Stomach smooth muscle (tissue), 2 donors: Measurements from ENCODE around the gene ZNF777.

Experiments
- H3K27ac ChIP-seq: one replicate; pipeline ENCODE4 v1.7.0; 2013; ENCODE audit warnings: mild to moderate bottlenecking, low read length, inconsistent platforms
- H3K27me3 ChIP-seq, 2 donors: one replicate each; pipeline ENCODE4 v1.7.0; 2013; ENCODE audit warnings: low read length in 2 of 2; ENCODE audit not compliant: insufficient read depth in 2 of 2, control insufficient read depth in 1 of 2
- H3K36me3 ChIP-seq, 2 donors: one replicate each; pipeline ENCODE4 v1.7.0; 2013; ENCODE audit warnings: low read length in 2 of 2; ENCODE audit not compliant: control insufficient read depth in 2 of 2, insufficient read depth in 2 of 2
- H3K4me1 ChIP-seq: one replicate; pipeline ENCODE4 v1.7.0; 2013; ENCODE audit warnings: low read length; ENCODE audit not compliant: control insufficient read depth, insufficient read depth
- H3K4me3 ChIP-seq, 2 donors: one replicate each; pipeline ENCODE4 v1.7.0; 2013; ENCODE audit warnings: low read length in 2 of 2
- H3K9ac ChIP-seq, 2 donors: one replicate each; pipeline ENCODE4 v1.7.0; 2013; ENCODE audit warnings: low read length in 2 of 2, mild to moderate bottlenecking in 1 of 2
- H3K9me3 ChIP-seq, 2 donors: one replicate each; pipeline ENCODE4 v1.7.0; 2013; ENCODE audit warnings: low read length in 2 of 2; ENCODE audit not compliant: control insufficient read depth in 2 of 2
- donor health status: healthy.
- donor health status: Pancreatic carcinoma.

ZNF777 gene

GRCh38 chr7:149430192-149430591, 30.7 kb downstream of the ZNF777 start:
- Histone ChIP-seq H3K27ac (no peak overlapping the region), H3K27me3 (no peaks in the 10 kb centered on the region), H3K36me3 (peaks cover 18 to 22% of the 10 kb centered on the region in 2 donors), H3K4me1 (no peaks in the 10 kb centered on the region), H3K9ac (no peak overlapping the region), H3K4me3 (no peak overlapping the region), H3K9me3 (no peaks in the 10 kb centered on the region)

GRCh38 chr7:149427893-149428292, 33.0 kb downstream of the ZNF777 start:
- peaks cover 0 to 3% of the 10 kb centered on the region in 2 donors for H3K27me3 ChIP-seq
- H3K9me3 ChIP-seq: no peaks in the 10 kb centered on the region
- H3K4me1 ChIP-seq: peaks cover under 1% of the 10 kb centered on the region
- H3K9ac ChIP-seq: no peak overlapping the region
- H3K4me3 ChIP-seq: no peak overlapping the region
- peaks cover 9 to 15% of the 10 kb centered on the region in 2 donors for H3K36me3 ChIP-seq
- H3K27ac ChIP-seq: no peak overlapping the region

GRCh38 chr7:149427096-149427680, 33.7 kb downstream of the ZNF777 start:
- Histone ChIP-seq H3K9me3 (no peaks in the 10 kb centered on the region), H3K4me3 (no peak overlapping the region), H3K27me3 (peaks cover 0 to 6% of the 10 kb centered on the region in 2 donors), H3K4me1 (peaks cover 3% of the 10 kb centered on the region), H3K36me3 (peaks cover 9% of the 10 kb centered on the region in 2 donors), H3K9ac (no peak overlapping the region), H3K27ac (no peak overlapping the region)

DNA sequence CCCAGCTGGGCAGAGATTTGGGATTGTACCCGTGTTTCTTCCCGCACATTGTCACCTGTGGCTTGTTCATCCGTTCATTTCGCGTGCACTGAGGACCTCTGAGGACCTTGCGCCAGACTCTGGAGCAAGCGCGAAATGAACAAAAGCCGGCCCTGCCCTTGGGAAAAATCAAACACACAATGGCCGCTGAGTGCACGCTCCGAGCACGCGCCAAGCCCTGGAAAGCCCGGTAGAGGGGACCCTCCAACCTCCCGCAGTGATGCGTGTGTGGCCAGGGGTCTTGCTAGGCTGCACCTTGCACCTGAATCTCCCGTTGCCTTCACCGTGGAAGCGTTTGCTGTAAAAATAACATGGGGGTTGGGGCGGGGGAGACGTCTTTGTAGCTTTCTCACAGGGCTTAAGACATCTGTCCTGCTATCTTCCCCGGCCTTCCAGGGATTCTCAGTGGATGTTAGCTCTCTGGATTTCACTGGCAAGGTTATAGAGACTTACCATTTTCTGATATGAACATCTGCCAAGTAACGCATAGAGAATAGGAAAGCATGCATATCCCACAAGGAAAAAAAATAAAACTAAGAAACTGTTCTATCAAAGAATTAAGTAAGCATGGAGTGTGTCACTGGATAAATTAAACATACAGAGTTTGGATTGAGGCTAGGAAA, 37.3 kb downstream of the ZNF777 start:
- H3K4me1 ChIP-seq: peaks cover 7% of the 10 kb centered on the region
- H3K4me3 ChIP-seq: peak overlapping the region in 1 of 2 donors; percentile 55
- no peaks in the 10 kb centered on the region for H3K9me3 ChIP-seq
- no peak overlapping the region for H3K9ac ChIP-seq
- H3K36me3 ChIP-seq: peaks cover 0 to 6% of the 10 kb centered on the region in 2 donors
- H3K27ac ChIP-seq: no peak overlapping the region
- H3K27me3 ChIP-seq: peaks cover 0 to 6% of the 10 kb centered on the region in 2 donors

DNA sequence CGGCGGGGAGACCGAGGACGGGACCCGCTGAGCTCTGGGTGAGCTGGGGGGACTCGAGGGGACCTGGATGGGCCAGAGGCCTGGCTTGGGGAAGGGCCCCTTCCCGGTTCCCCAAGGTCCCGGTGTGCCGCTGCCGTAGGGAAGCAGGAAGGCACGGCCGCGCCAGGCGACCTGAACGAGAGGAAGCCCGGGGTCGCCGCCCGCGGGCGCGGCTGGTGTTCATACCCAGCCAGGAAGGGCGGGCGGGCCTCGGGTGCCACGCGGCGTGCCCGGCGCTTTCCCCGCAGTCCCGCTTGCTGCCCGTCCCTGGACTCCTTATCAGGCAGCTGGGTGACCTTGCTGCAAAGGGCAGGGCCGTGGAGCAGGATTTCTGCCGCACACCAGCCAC, 38.0 kb downstream of the ZNF777 start:
- Histone ChIP-seq H3K27ac (no peak overlapping the region), H3K4me1 (peaks cover 7% of the 10 kb centered on the region), H3K27me3 (peaks cover 0 to 6% of the 10 kb centered on the region in 2 donors), H3K36me3 (peaks cover 0 to 6% of the 10 kb centered on the region in 2 donors), H3K9ac (peak overlapping the region in 1 of 2 donors; percentile 36), H3K9me3 (no peaks in the 10 kb centered on the region), H3K4me3 (peak overlapping the region in 1 of 2 donors; percentile 55)

DNA sequence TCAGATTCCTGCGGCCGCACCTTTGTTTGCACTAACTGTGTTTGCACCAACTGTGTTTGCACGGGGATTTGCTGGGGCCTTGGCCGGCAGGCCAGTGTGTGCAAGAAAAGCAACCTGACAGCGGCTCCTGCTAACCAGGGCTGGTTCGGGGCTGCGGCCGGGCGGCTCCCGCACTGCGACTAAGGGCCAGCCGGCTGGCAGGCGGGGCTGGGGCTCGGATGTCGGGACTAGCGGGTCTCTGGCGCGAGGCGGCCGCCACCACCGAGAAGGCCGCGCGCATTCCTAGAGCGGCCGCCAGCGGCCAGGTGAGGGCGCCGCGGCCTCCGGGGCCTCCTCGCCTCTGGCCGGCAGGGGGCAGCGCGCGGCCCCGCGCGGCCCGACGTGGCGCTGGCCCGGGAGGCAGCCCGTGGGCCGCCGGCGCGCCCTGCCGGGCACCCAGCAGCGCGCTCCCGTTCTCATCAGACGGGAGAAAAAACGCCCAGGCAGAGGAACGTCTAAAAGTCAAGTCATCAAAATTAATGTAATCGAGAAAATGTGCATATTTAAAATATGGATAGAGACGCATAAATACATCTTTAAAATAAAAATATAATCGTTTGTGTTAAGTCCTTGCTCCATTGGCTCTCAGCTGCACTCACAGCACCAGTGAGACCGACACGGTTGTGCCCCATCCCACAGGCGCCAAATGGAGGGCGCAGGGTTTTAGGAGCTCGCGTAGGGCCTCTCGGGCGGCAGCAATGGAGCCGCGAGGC, 38.5 kb downstream of the ZNF777 start:
- Histone ChIP-seq H3K9me3 (no peaks in the 10 kb centered on the region), H3K27ac (no peak overlapping the region), H3K4me1 (peaks cover 7% of the 10 kb centered on the region), H3K9ac (peak overlapping the region; percentile 36 to 45), H3K4me3 (peak overlapping the region; percentile 43 to 71), H3K36me3 (peaks cover 0 to 6% of the 10 kb centered on the region in 2 donors), H3K27me3 (peaks cover 0 to 6% of the 10 kb centered on the region in 2 donors)

DNA sequence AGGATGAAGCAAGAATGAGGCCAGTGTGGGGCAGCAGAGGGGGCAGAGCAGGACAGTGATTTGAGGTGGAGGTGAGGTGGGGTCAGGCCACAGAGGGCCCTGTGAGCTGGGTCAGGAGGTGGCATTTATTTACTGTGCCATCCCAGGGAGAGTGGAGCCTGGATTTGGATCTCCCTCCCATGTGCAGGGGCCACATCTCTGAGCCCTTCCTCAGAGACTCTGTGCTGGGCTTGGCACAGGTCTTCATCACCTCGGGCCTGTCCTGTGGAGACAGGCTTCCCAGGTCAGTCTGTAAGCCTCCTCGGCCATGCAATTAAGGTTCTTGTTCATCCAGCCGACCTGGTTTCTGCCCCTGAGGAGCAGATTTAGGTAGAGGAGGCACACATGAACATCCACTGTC, 40.9 kb downstream of the ZNF777 start:
- H3K27ac ChIP-seq: no peak overlapping the region
- peaks cover 7% of the 10 kb centered on the region for H3K4me1 ChIP-seq
- H3K9me3 ChIP-seq: no peaks in the 10 kb centered on the region
- H3K27me3 ChIP-seq: peaks cover 0 to 6% of the 10 kb centered on the region in 2 donors
- no peak overlapping the region for H3K4me3 ChIP-seq
- H3K36me3 ChIP-seq: no peaks in the 10 kb centered on the region
- H3K9ac ChIP-seq: no peak overlapping the region

- no peak overlapping the region for H3K9ac ChIP-seq
- no peak overlapping the region for H3K27ac ChIP-seq
- H3K36me3 ChIP-seq: no peaks in the 10 kb centered on the region
- H3K4me1 ChIP-seq: no peaks in the 10 kb centered on the region
- no peaks in the 10 kb centered on the region for H3K27me3 ChIP-seq
- H3K4me3 ChIP-seq: peak overlapping the region; percentile 21 to 59
- H3K9me3 ChIP-seq: no peaks in the 10 kb centered on the region
Measured at GRCh38 chr7:149415391-149416071, 45.3 kb downstream of the ZNF777 start.

GRCh38 chr7:149414745-149415390, 46.0 kb downstream of the ZNF777 start:
- peak overlapping the region; percentile 21 to 59 for H3K4me3 ChIP-seq
- H3K27me3 ChIP-seq: no peaks in the 10 kb centered on the region
- peak overlapping the region in 1 of 2 donors; percentile 13 for H3K9ac ChIP-seq
- no peak overlapping the region for H3K27ac ChIP-seq
- H3K36me3 ChIP-seq: no peaks in the 10 kb centered on the region
- no peaks in the 10 kb centered on the region for H3K4me1 ChIP-seq
- no peaks in the 10 kb centered on the region for H3K9me3 ChIP-seq

DNA sequence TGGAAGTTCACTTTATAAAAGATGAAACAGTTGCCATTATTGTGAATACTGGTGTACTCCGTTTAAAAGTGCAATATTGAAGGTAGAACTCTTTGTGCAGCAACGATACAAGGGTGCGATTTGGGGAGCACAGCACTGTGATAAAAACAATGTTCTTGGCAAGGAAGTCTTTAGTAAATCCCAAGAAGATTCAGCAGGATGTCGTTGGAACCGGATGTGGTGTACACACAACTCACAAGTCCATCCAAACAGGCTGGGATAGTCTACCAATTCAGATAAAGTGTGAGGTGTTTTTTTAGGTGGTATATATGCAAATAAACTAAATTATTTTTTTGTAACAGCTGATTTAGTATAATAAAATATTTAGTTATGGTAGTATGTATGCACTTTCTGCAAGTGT, 46.7 kb downstream of the ZNF777 start:
- H3K4me1 ChIP-seq: no peaks in the 10 kb centered on the region
- H3K4me3 ChIP-seq: no peak overlapping the region
- no peak overlapping the region for H3K9ac ChIP-seq
- H3K9me3 ChIP-seq: no peaks in the 10 kb centered on the region
- H3K36me3 ChIP-seq: no peaks in the 10 kb centered on the region
- no peaks in the 10 kb centered on the region for H3K27me3 ChIP-seq
- H3K27ac ChIP-seq: no peak overlapping the region
